ENCODE data around the gene TBRG4. TPM values are rescaled to one million over a fixed set of nuclear protein-coding genes. Genes with fewer than 3 reads are reported as not detected.
"Not testable (repeated sequence)": the region's sequence is repeated elsewhere in the genome, so short reads cannot be mapped to it uniquely, and the experiment has no call there.

The TBRG4 gene
- total RNA-seq, 1 experiment from 2014 or later, result 81.5 TPM

GRCh38 chr7:45156516-45157272 lies 45.2 kb upstream of the TBRG4 start:
- no peak for DNase-seq
- no peaks in the 10 kb centered on the region for H3K27me3 ChIP-seq (ENCODE audit: low read length)
- no peaks in the 10 kb centered on the region for H4K20me1 ChIP-seq (ENCODE audit: insufficient read depth, low read depth, low read length)
- H3K4me1 ChIP-seq (ENCODE audit: low read length), result no peaks in the 10 kb centered on the region
- no peak overlapping the region for H2AFZ ChIP-seq (ENCODE audit: low read length)
- H3K4me2 ChIP-seq (ENCODE audit: low read depth, low read length, poor library complexity, severe bottlenecking), result no peak overlapping the region
- no peak overlapping the region for H3K9ac ChIP-seq (ENCODE audit: low read length)
- no peak overlapping the region for H3K27ac ChIP-seq (ENCODE audit: low read length)
- H3K79me2 ChIP-seq (ENCODE audit: low read length), result no peaks in the 10 kb centered on the region
- no peaks in the 10 kb centered on the region for H3K9me2 ChIP-seq (replicated peaks; ENCODE audit: insufficient read depth, low read length)
- no peaks in the 10 kb centered on the region for H3K9me3 ChIP-seq (ENCODE audit: low read length)
- H3K4me3 ChIP-seq (ENCODE audit: low read length), result no peak overlapping the region
- H3K36me3 ChIP-seq (ENCODE audit: insufficient read depth, low read length), result no peaks in the 10 kb centered on the region

GRCh38 chr7:45155941-45156340 lies 44.4 kb upstream of the TBRG4 start:
- no peaks in the 10 kb centered on the region for H3K27me3 ChIP-seq (ENCODE audit: low read length)
- H4K20me1 ChIP-seq (ENCODE audit: insufficient read depth, low read depth, low read length), result no peaks in the 10 kb centered on the region
- no peak for DNase-seq
- H3K27ac ChIP-seq (ENCODE audit: low read length), result no peak overlapping the region
- no peaks in the 10 kb centered on the region for H3K9me3 ChIP-seq (ENCODE audit: low read length)
- no peak overlapping the region for H3K4me3 ChIP-seq (ENCODE audit: low read length)
- H3K9me2 ChIP-seq (replicated peaks; ENCODE audit: insufficient read depth, low read length), result no peaks in the 10 kb centered on the region
- no peak overlapping the region for H3K4me2 ChIP-seq (ENCODE audit: low read depth, low read length, poor library complexity, severe bottlenecking)
- no peaks in the 10 kb centered on the region for H3K79me2 ChIP-seq (ENCODE audit: low read length)
- no peaks in the 10 kb centered on the region for H3K4me1 ChIP-seq (ENCODE audit: low read length)
- H3K36me3 ChIP-seq (ENCODE audit: insufficient read depth, low read length), result no peaks in the 10 kb centered on the region
- no peak overlapping the region for H3K9ac ChIP-seq (ENCODE audit: low read length)
- no peak overlapping the region for H2AFZ ChIP-seq (ENCODE audit: low read length)

DNA sequence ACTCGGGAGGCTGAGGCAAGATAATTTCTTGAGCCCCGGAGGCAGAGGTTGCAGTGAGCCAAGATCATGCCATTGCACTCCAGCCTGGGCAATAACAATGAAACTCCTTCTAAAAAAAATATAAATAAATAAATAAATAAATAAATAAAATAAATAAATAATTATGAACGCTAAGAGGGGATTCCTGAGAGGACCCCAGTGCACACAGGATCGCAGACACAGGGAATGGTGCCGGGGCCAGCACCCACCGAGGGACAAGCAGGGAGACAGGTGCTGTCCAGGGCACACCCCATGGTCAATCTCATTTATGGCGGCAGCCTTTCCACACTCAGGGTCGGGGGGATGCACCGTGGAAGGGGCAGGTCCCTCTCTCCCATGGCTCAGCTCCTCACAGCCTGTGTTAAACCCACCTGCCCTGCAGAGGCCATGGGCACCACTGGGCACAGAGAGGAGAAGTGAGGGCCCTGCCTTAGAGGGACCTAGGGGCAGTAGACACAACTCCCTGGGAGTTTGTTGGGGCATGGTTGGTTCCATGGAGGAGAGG lies 43.9 kb upstream of the TBRG4 start:
- DNase-seq, result no peak

DNA sequence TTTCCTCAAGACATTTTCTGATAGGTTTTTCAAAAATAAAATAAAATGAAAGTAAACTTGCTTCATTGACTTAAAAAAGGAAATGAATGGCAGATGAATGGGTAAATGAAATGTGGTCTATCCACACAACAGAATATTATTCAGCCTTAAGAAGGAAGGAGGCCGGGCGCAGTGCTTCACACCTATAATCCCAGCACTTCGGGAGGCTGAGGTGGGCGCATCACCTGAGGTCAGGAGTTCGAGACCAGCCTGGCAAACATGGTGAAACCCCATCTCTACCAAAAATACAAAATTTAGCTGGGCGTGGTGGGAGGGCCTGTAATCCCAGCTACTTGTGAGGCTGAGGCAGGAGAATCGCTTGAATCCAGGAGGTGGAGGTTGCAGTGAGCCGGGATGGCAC lies 42.4 kb upstream of the TBRG4 start:
- not testable (repeated sequence) for H3K36me3 ChIP-seq (ENCODE audit: insufficient read depth, low read length); H3K4me3 ChIP-seq (ENCODE audit: low read length); H3K9me3 ChIP-seq (ENCODE audit: low read length); H3K27me3 ChIP-seq (ENCODE audit: low read length); H3K9me2 ChIP-seq (replicated peaks; ENCODE audit: insufficient read depth, low read length); H3K27ac ChIP-seq (ENCODE audit: low read length); DNase-seq; H3K4me2 ChIP-seq (ENCODE audit: low read depth, low read length, poor library complexity, severe bottlenecking); H3K79me2 ChIP-seq (ENCODE audit: low read length); H3K9ac ChIP-seq (ENCODE audit: low read length); H2AFZ ChIP-seq (ENCODE audit: low read length); H4K20me1 ChIP-seq (ENCODE audit: insufficient read depth, low read depth, low read length); H3K4me1 ChIP-seq (ENCODE audit: low read length)

More for the DNA sequence above, 43.9 kb upstream of the TBRG4 start:
- no peaks in the 10 kb centered on the region for H3K4me1 ChIP-seq (ENCODE audit: low read length)
- H3K36me3 ChIP-seq (ENCODE audit: insufficient read depth, low read length), result no peaks in the 10 kb centered on the region
- no peak overlapping the region for H3K4me3 ChIP-seq (ENCODE audit: low read length)
- H3K79me2 ChIP-seq (ENCODE audit: low read length), result no peaks in the 10 kb centered on the region
- no peak overlapping the region for H3K4me2 ChIP-seq (ENCODE audit: low read depth, low read length, poor library complexity, severe bottlenecking)
- no peaks in the 10 kb centered on the region for H3K9me3 ChIP-seq (ENCODE audit: low read length)
- H3K9me2 ChIP-seq (replicated peaks; ENCODE audit: insufficient read depth, low read length), result no peaks in the 10 kb centered on the region
- no peaks in the 10 kb centered on the region for H4K20me1 ChIP-seq (ENCODE audit: insufficient read depth, low read depth, low read length)
- no peak overlapping the region for H3K9ac ChIP-seq (ENCODE audit: low read length)
- H2AFZ ChIP-seq (ENCODE audit: low read length), result no peak overlapping the region
- H3K27ac ChIP-seq (ENCODE audit: low read length), result no peak overlapping the region
- H3K27me3 ChIP-seq (ENCODE audit: low read length), result no peaks in the 10 kb centered on the region

DNA sequence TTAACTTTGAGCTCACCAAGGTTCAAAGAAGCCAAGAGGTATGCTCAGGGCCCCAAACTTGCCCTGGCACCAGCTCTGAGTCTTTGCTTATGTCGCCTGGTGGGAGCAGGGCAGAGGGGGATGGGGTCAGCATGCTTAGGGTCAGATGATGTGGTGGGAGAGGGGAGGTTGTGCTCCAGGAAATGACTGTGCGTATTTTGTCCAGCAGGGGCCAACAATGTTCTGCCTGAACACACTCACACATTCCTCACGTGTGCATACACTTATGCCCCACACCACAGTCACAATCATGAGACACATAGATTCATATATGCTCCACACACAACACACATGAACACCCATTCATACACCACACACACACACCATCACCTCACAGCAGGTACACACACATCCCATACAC lies 41.7 kb upstream of the TBRG4 start:
- H3K4me1 ChIP-seq (ENCODE audit: low read length), result no peaks in the 10 kb centered on the region
- no peak overlapping the region for H2AFZ ChIP-seq (ENCODE audit: low read length)
- H3K27ac ChIP-seq (ENCODE audit: low read length), result no peak overlapping the region
- H3K9me2 ChIP-seq (replicated peaks; ENCODE audit: insufficient read depth, low read length), result no peaks in the 10 kb centered on the region
- H3K4me2 ChIP-seq (ENCODE audit: low read depth, low read length, poor library complexity, severe bottlenecking), result no peak overlapping the region
- no peak overlapping the region for H3K9ac ChIP-seq (ENCODE audit: low read length)
- H3K9me3 ChIP-seq (ENCODE audit: low read length), result no peaks in the 10 kb centered on the region
- H3K79me2 ChIP-seq (ENCODE audit: low read length), result no peaks in the 10 kb centered on the region
- DNase-seq, result no peak
- H3K36me3 ChIP-seq (ENCODE audit: insufficient read depth, low read length), result no peaks in the 10 kb centered on the region
- no peaks in the 10 kb centered on the region for H3K27me3 ChIP-seq (ENCODE audit: low read length)
- no peak overlapping the region for H3K4me3 ChIP-seq (ENCODE audit: low read length)
- H4K20me1 ChIP-seq (ENCODE audit: insufficient read depth, low read depth, low read length), result no peaks in the 10 kb centered on the region

GRCh38 chr7:45151967-45152366 lies 40.5 kb upstream of the TBRG4 start:
- H3K36me3 ChIP-seq (ENCODE audit: insufficient read depth, low read length), result no peaks in the 10 kb centered on the region
- no peak overlapping the region for H2AFZ ChIP-seq (ENCODE audit: low read length)
- H3K9me3 ChIP-seq (ENCODE audit: low read length), result no peaks in the 10 kb centered on the region
- H4K20me1 ChIP-seq (ENCODE audit: insufficient read depth, low read depth, low read length), result no peaks in the 10 kb centered on the region
- no peaks in the 10 kb centered on the region for H3K9me2 ChIP-seq (replicated peaks; ENCODE audit: insufficient read depth, low read length)
- H3K79me2 ChIP-seq (ENCODE audit: low read length), result no peaks in the 10 kb centered on the region
- H3K9ac ChIP-seq (ENCODE audit: low read length), result no peak overlapping the region
- no peak overlapping the region for H3K27ac ChIP-seq (ENCODE audit: low read length)
- H3K4me2 ChIP-seq (ENCODE audit: low read depth, low read length, poor library complexity, severe bottlenecking), result no peak overlapping the region
- DNase-seq, result no peak
- no peaks in the 10 kb centered on the region for H3K27me3 ChIP-seq (ENCODE audit: low read length)
- H3K4me1 ChIP-seq (ENCODE audit: low read length), result no peaks in the 10 kb centered on the region
- no peak overlapping the region for H3K4me3 ChIP-seq (ENCODE audit: low read length)

GRCh38 chr7:45151131-45151684 lies 39.7 kb upstream of the TBRG4 start:
- Histone ChIP-seq H3K27me3 (ENCODE audit: low read length) (no peaks in the 10 kb centered on the region), H3K4me3 (ENCODE audit: low read length) (no peak overlapping the region), H3K79me2 (ENCODE audit: low read length) (no peaks in the 10 kb centered on the region), H3K9me2 (replicated peaks; ENCODE audit: insufficient read depth, low read length) (no peaks in the 10 kb centered on the region), H3K27ac (ENCODE audit: low read length) (no peak overlapping the region), H2AFZ (ENCODE audit: low read length) (no peak overlapping the region), H3K36me3 (ENCODE audit: insufficient read depth, low read length) (no peaks in the 10 kb centered on the region), H3K9ac (ENCODE audit: low read length) (no peak overlapping the region), H3K4me1 (ENCODE audit: low read length) (no peaks in the 10 kb centered on the region), H3K9me3 (ENCODE audit: low read length) (no peaks in the 10 kb centered on the region), H4K20me1 (ENCODE audit: insufficient read depth, low read depth, low read length) (no peaks in the 10 kb centered on the region), H3K4me2 (ENCODE audit: low read depth, low read length, poor library complexity, severe bottlenecking) (no peak overlapping the region)
- DNase-seq, result no peak

GRCh38 chr7:45150199-45150598 lies 38.7 kb upstream of the TBRG4 start:
- H3K4me1 ChIP-seq (ENCODE audit: low read length), result no peaks in the 10 kb centered on the region
- no peak overlapping the region for H3K27ac ChIP-seq (ENCODE audit: low read length)
- no peaks in the 10 kb centered on the region for H3K36me3 ChIP-seq (ENCODE audit: insufficient read depth, low read length)
- no peak overlapping the region for H3K4me3 ChIP-seq (ENCODE audit: low read length)
- no peaks in the 10 kb centered on the region for H3K27me3 ChIP-seq (ENCODE audit: low read length)
- no peaks in the 10 kb centered on the region for H3K79me2 ChIP-seq (ENCODE audit: low read length)
- no peak overlapping the region for H2AFZ ChIP-seq (ENCODE audit: low read length)
- DNase-seq, result no peak
- no peaks in the 10 kb centered on the region for H3K9me2 ChIP-seq (replicated peaks; ENCODE audit: insufficient read depth, low read length)
- H3K9me3 ChIP-seq (ENCODE audit: low read length), result no peaks in the 10 kb centered on the region
- H3K4me2 ChIP-seq (ENCODE audit: low read depth, low read length, poor library complexity, severe bottlenecking), result no peak overlapping the region
- H3K9ac ChIP-seq (ENCODE audit: low read length), result no peak overlapping the region
- no peaks in the 10 kb centered on the region for H4K20me1 ChIP-seq (ENCODE audit: insufficient read depth, low read depth, low read length)
